ENCODE results near the gene DNM2. TPM values are rescaled to one million over a fixed set of nuclear protein-coding genes. Genes with fewer than 3 reads are reported as not detected.

The DNM2 gene
- total RNA-seq, 1 experiment from 2014 or later: 131 TPM

GRCh38 chr19:10817291-10818038, 99.6 kb downstream of the DNM2 start:
- no peak overlapping the region for H3K27ac Mint-ChIP-seq
- TF ChIP-seq IRF2 (CRISPR knock-in tag; IDR thresholded peaks at IDR 0.05; ENCODE audit: borderline replicate concordance, low read depth) (no peak), MLX (CRISPR knock-in tag; IDR thresholded peaks at IDR 0.05) (no peak)
- H3K27me3 Mint-ChIP-seq (ENCODE audit: low read depth): no peaks in the 10 kb centered on the region; the same call in 1 of the 2 replicates
- CTCF ChIA-PET: interaction anchor here (0.5 to 1.5 kb wide), 3 partner anchors 41 to 95 kb away, joined by 3 to 6 read pairs (median 3); partner anchors contain the start of gene CARM1
- no peak overlapping the region for H3K4me3 Mint-ChIP-seq
- no peak for ATAC-seq
- no peaks in the 10 kb centered on the region for H3K4me1 Mint-ChIP-seq
- no peak for DNase-seq (ENCODE audit: low spot score)
- H3K36me3 Mint-ChIP-seq: peaks cover 28% of the 10 kb centered on the region
- POLR2A ChIA-PET: no interaction called here
- H3K9me3 Mint-ChIP-seq: no peaks in the 10 kb centered on the region

GRCh38 chr19:10818301-10819123, 100.6 kb downstream of the DNM2 start:
- no peak for DNase-seq (ENCODE audit: low spot score)
- peaks cover 24% of the 10 kb centered on the region for H3K36me3 Mint-ChIP-seq
- H3K4me3 Mint-ChIP-seq: no peak overlapping the region
- no peaks in the 10 kb centered on the region for H3K4me1 Mint-ChIP-seq
- no peak for ATAC-seq
- no peaks in the 10 kb centered on the region for H3K9me3 Mint-ChIP-seq
- ChIA-PET POLR2A (no interaction called here), CTCF (interaction anchor here (0.5 to 1.5 kb wide), 4 partner anchors 40 to 101 kb away, joined by 3 to 7 read pairs (median 4); partner anchors contain the start of genes CARM1 and DNM2)
- TF ChIP-seq MYBL2 (CRISPR knock-in tag; IDR thresholded peaks at IDR 0.05): no peak
- no peak for TF ChIP-seq ZBTB43 (CRISPR knock-in tag; IDR thresholded peaks at IDR 0.05)
- no peak for TF ChIP-seq NR2C2 (CRISPR knock-in tag; IDR thresholded peaks at IDR 0.05)
- no peak for TF ChIP-seq OVOL2 (CRISPR knock-in tag; IDR thresholded peaks at IDR 0.05; ENCODE audit: borderline replicate concordance)
- TF ChIP-seq E2F5 (CRISPR knock-in tag; IDR thresholded peaks at IDR 0.05): no peak
- no peak for TF ChIP-seq ZNF317 (CRISPR knock-in tag; IDR thresholded peaks at IDR 0.05; ENCODE audit: borderline replicate concordance, low read depth)
- TF ChIP-seq SMAD4 (CRISPR knock-in tag; IDR thresholded peaks at IDR 0.05): no peak
- H3K27ac Mint-ChIP-seq: no peak overlapping the region
- H3K27me3 Mint-ChIP-seq (ENCODE audit: low read depth): no peaks in the 10 kb centered on the region; the same call in 1 of the 2 replicates

- DNase-seq (ENCODE audit: low spot score) (no peak), ATAC-seq (no peak)
- Mint-ChIP-seq H3K4me1 (no peaks in the 10 kb centered on the region), H3K27me3 (ENCODE audit: low read depth) (no peaks in the 10 kb centered on the region; the same call in 1 of the 2 replicates), H3K4me3 (no peak overlapping the region), H3K9me3 (no peaks in the 10 kb centered on the region), H3K36me3 (peaks cover 31% of the 10 kb centered on the region), H3K27ac (no peak overlapping the region)
- TF ChIP-seq ZNF121 (CRISPR knock-in tag; IDR thresholded peaks at IDR 0.05): peak; percentile 45; the same call in 1 of the 2 replicates
- no peak for TF ChIP-seq MAX (CRISPR knock-in tag; IDR thresholded peaks at IDR 0.05)
- POLR2A ChIA-PET: no interaction called here
- CTCF ChIA-PET: interaction anchor here (1.1 to 1.5 kb wide), 3 partner anchors 39 to 102 kb away, joined by 3 to 7 read pairs (median 6); partner anchors contain the start of genes CARM1 and DNM2
Observed at GRCh38 chr19:10819124-10820060, 101.5 kb downstream of the DNM2 start.

Data from WTC11 (cell line).